Measurements from ENCODE around the gene ITGA2B. TPM values are rescaled to one million over a fixed set of nuclear protein-coding genes. Genes with fewer than 3 reads are reported as not detected.
A peak's percentile ranks its signal among the peaks of the same experiment; 100 is the strongest.
"Not testable (repeated sequence)": the region's sequence is repeated elsewhere in the genome, so short reads cannot be mapped to it uniquely, and the experiment has no call there.

ITGA2B gene
- total RNA-seq, 1 experiment from 2014 or later: 3.1 TPM

GRCh38 chr17:44367231-44367979 is 22.0 kb downstream of the ITGA2B start:
- H3K27ac ChIP-seq (ENCODE audit: low read length): no peak overlapping the region
- no TSS peak for BruUV-seq (replicated peaks)
- no peak overlapping the region for H3K9ac ChIP-seq (ENCODE audit: low read length)
- H3K27me3 ChIP-seq (ENCODE audit: low read length): no peaks in the 10 kb centered on the region
- H2AFZ ChIP-seq (ENCODE audit: low read length): no peak overlapping the region
- TF ChIP-seq CTCF (conservative IDR thresholded peaks at IDR 0.05; ENCODE audit: low read depth, low read length) (no peak), EZH2 (IDR thresholded peaks at IDR 0.05; ENCODE audit: low read length, unreplicated experiment) (no peak), EZH2phosphoT487 (IDR thresholded peaks at IDR 0.05; ENCODE audit: borderline replicate concordance, low read length) (no peak)
- H3K9me3 ChIP-seq (ENCODE audit: low read length): no peaks in the 10 kb centered on the region
- POLR2A ChIA-PET (ENCODE audit: unreplicated experiment): no interaction called here
- DNase-seq: no peak
- no peak overlapping the region for H3K4me3 ChIP-seq (ENCODE audit: low read length)
- no peaks in the 10 kb centered on the region; the same call in 1 of the 2 replicates for H3K4me1 ChIP-seq (ENCODE audit: insufficient read depth, low read length)
- no peak overlapping the region for H3K4me2 ChIP-seq (ENCODE audit: low read length)
- no peaks in the 10 kb centered on the region for H4K20me1 ChIP-seq (ENCODE audit: low read length)
- intact Hi-C loops (cut with micrococcal nuclease): no loop called here
- CTCF ChIA-PET: no interaction called here
- H3K79me2 ChIP-seq (ENCODE audit: low read length): no peaks in the 10 kb centered on the region
- no peaks in the 10 kb centered on the region for H3K9me2 ChIP-seq (replicated peaks; ENCODE audit: low read length)
- no peaks in the 10 kb centered on the region for H3F3A ChIP-seq (ENCODE audit: low read length, unreplicated experiment)
- no peak for ATAC-seq
- H3K36me3 ChIP-seq (ENCODE audit: low read depth, low read length): no peaks in the 10 kb centered on the region

- intact Hi-C loops (cut with micrococcal nuclease); H4K20me1 ChIP-seq (ENCODE audit: low read length); H3K27ac ChIP-seq (ENCODE audit: low read length); BruUV-seq (replicated peaks); H3K4me3 ChIP-seq (ENCODE audit: low read length); H3F3A ChIP-seq (ENCODE audit: low read length, unreplicated experiment); H3K36me3 ChIP-seq (ENCODE audit: low read depth, low read length); DNase-seq; H3K4me2 ChIP-seq (ENCODE audit: low read length); H3K9ac ChIP-seq (ENCODE audit: low read length); CTCF ChIA-PET; H3K79me2 ChIP-seq (ENCODE audit: low read length); H3K4me1 ChIP-seq (ENCODE audit: insufficient read depth, low read length); H2AFZ ChIP-seq (ENCODE audit: low read length); H3K9me3 ChIP-seq (ENCODE audit: low read length); H3K9me2 ChIP-seq (replicated peaks; ENCODE audit: low read length); POLR2A ChIA-PET (ENCODE audit: unreplicated experiment); H3K27me3 ChIP-seq (ENCODE audit: low read length); ATAC-seq: not testable (repeated sequence)
These were observed 24.4 kb downstream of the ITGA2B start for GRCh38 chr17:44365051-44365450.

GRCh38 chr17:44363613-44364159 is 25.8 kb downstream of the ITGA2B start, which contains the start of gene FAM171A2:
Gene FAM171A2 (minus strand): TSS chr17:44363853. CDS start chr17:44363714, 139 bp downstream.
- no peaks in the 10 kb centered on the region; the same call in 1 of the 2 replicates for H3K4me1 ChIP-seq (ENCODE audit: insufficient read depth, low read length)
- H3K36me3 ChIP-seq (ENCODE audit: low read depth, low read length): no peaks in the 10 kb centered on the region
- H3K79me2 ChIP-seq (ENCODE audit: low read length): no peaks in the 10 kb centered on the region
- H3K9me3 ChIP-seq (ENCODE audit: low read length): no peaks in the 10 kb centered on the region
- DNase-seq (peak; percentile 76), ATAC-seq (peak; percentile 90)
- H3K27ac ChIP-seq (ENCODE audit: low read length): no peak within 1 kb of the TSS
- H3K4me3 ChIP-seq (ENCODE audit: low read length): peak within 1 kb of the TSS; percentile 87
- no peaks in the 10 kb centered on the region for H4K20me1 ChIP-seq (ENCODE audit: low read length)
- BruUV-seq (replicated peaks): no TSS peak
- H3K4me2 ChIP-seq (ENCODE audit: low read length): peak within 1 kb of the TSS; percentile 99
- intact Hi-C loops (cut with micrococcal nuclease): loop anchor here (1.0 kb wide), 1 partner anchor 18 kb away; the partner anchor contains the start of gene GRN
- CTCF ChIA-PET: interaction anchor here (0.6 to 1.0 kb wide), 9 partner anchors 12 to 365 kb away, joined by 3 to 8 read pairs (median 4); partner anchors contain the start of genes GRN and SLC25A39
- TF ChIP-seq EZH2phosphoT487 (IDR thresholded peaks at IDR 0.05; ENCODE audit: borderline replicate concordance, low read length): no peak
- peak; percentile 62 for TF ChIP-seq CTCF (conservative IDR thresholded peaks at IDR 0.05; ENCODE audit: low read depth, low read length)
- H2AFZ ChIP-seq (ENCODE audit: low read length): peak within 1 kb of the TSS; percentile 99
- no peaks in the 10 kb centered on the region for H3K27me3 ChIP-seq (ENCODE audit: low read length)
- peak within 1 kb of the TSS; percentile 72 for H3K9ac ChIP-seq (ENCODE audit: low read length)
- H3K9me2 ChIP-seq (replicated peaks; ENCODE audit: low read length): no peaks in the 10 kb centered on the region
- no peaks in the 10 kb centered on the region for H3F3A ChIP-seq (ENCODE audit: low read length, unreplicated experiment)
- POLR2A ChIA-PET (ENCODE audit: unreplicated experiment): interaction anchor here (0.6 to 0.7 kb wide), 2 partner anchors 196 to 248 kb away, joined by 3 to 9 read pairs; no protein-coding TSS in a partner anchor

Data from PC-3 (cell line).